GM12878 (cell line): ENCODE measurements around the gene VIT. TPM values are rescaled to one million over a fixed set of nuclear protein-coding genes. Genes with fewer than 3 reads are reported as not detected.

Experiments
- ATAC-seq: fragments of 200-7000 bp; cut with Tn5 transposase; 3 replicates; pipeline ENCODE4 v1.9.1; 2020; ENCODE audit warnings: mild to moderate bottlenecking, moderate library complexity
- BruUV-seq: library from RNA; stranded (reverse); fragments of 400-500 nt; replicated peaks from 2 replicates; lab custom pipeline; 2021; lab: Mats Ljungman, UMichigan
- CTCF ChIA-PET: fragments of 300-600 bp; sonication (Branson Sonifier 250); formaldehyde crosslinking; extraction: SDS; loops from one replicate; lab custom pipeline; 2021; ENCODE audit warnings: inconsistent platforms; lab: Yijun Ruan, JAX
- POLR2A ChIA-PET: fragments of 350-600 bp; formaldehyde crosslinking; extraction: SDS; loops from one replicate; lab custom pipeline; 2021; ENCODE audit warnings: inconsistent platforms; lab: Charles Lee
- RAD21 ChIA-PET: fragments of 300-600 bp; sonication (Branson Sonifier 250); formaldehyde crosslinking; loops from one replicate; lab custom pipeline; 2023; ENCODE audit warnings: antibody characterized with exemption; ENCODE audit not compliant: unreplicated experiment; lab: Charles Lee
- SMC1A ChIA-PET: fragments of 300-600 bp; sonication (Branson Sonifier 250); formaldehyde crosslinking; loops from one replicate; lab custom pipeline; 2023; ENCODE audit not compliant: unreplicated experiment, uncharacterized antibody; lab: Charles Lee
- DNase-seq: peaks from one replicate; pipeline ENCODE4 v3.0.0-alpha.2; 2011; ENCODE audit warnings: low read depth, low spot score
- FAIRE-seq: peaks from 3 replicates; lab custom pipeline; 2011; peaks lifted over from hg19 to GRCh38; lab: Jason Lieb, UNC
- H2AFZ ChIP-seq: 2 replicates; pipeline ENCODE4 v1.6.0; 2011; ENCODE audit warnings: low read depth, low read length, control low read depth; ENCODE audit not compliant: control insufficient read depth
- H3K27ac ChIP-seq: 2 replicates; pipeline ENCODE4 v1.5.1; 2011; ENCODE audit warnings: control low read depth; ENCODE audit not compliant: control insufficient read depth, insufficient read depth
- H3K27me3 ChIP-seq, 2 experiments: replicated peaks in 1 of 2; 2 replicates each; pipeline versions ENCODE4 v1.6.0 to v1.6.1; 2011; ENCODE audit warnings: low read length in 1 of 2; ENCODE audit not compliant: control insufficient read depth in 2 of 2, insufficient read depth in 2 of 2
- H3K36me3 ChIP-seq, 2 experiments: 2 replicates each; pipeline ENCODE4 v1.5.1; 2011; ENCODE audit warnings: low read length in 1 of 2; ENCODE audit not compliant: control insufficient read depth in 2 of 2, insufficient read depth in 2 of 2
- H3K4me1 ChIP-seq: 2 replicates; pipeline ENCODE4 v1.6.1; 2011; ENCODE audit warnings: mild to moderate bottlenecking, low read length, moderate library complexity, mixed read lengths; ENCODE audit not compliant: control insufficient read depth, insufficient read depth
- H3K4me2 ChIP-seq: 2 replicates; pipeline ENCODE4 v1.6.0; 2011; ENCODE audit warnings: control low read depth; ENCODE audit not compliant: control insufficient read depth, insufficient read depth
- H3K4me3 ChIP-seq: fragments of 200-600 bp; sonication (generic); 2 replicates; pipeline ENCODE4 v1.5.1; 2016
- H3K79me2 ChIP-seq: 2 replicates; pipeline ENCODE4 v1.6.0; 2011; ENCODE audit warnings: low read length; ENCODE audit not compliant: control insufficient read depth, insufficient read depth
- H3K9ac ChIP-seq: 2 replicates; pipeline ENCODE4 v1.8.0; 2011; ENCODE audit warnings: low read length, control low read depth, mixed read lengths; ENCODE audit not compliant: control insufficient read depth, insufficient read depth
- H3K9me3 ChIP-seq: replicated peaks from 3 replicates; pipeline ENCODE4 v1.5.1; 2011; ENCODE audit warnings: mild to moderate bottlenecking, low read length; ENCODE audit not compliant: control insufficient read depth, insufficient read depth
- H4K20me1 ChIP-seq: 2 replicates; pipeline ENCODE4 v1.6.0; 2011; ENCODE audit not compliant: control insufficient read depth, insufficient read depth
- CBX5 ChIP-seq: sonication (generic); IDR thresholded peaks from 2 replicates; pipeline ENCODE4 v1.6.1; 2016; ENCODE audit warnings: low read depth, moderate library complexity, mild to moderate bottlenecking, inconsistent platforms
- CTCF ChIP-seq, 3 experiments: IDR thresholded peaks in 2 of 3; conservative IDR thresholded peaks in 1 of 3; 2 replicates each; pipeline ENCODE4 v1.5.1; 2011; ENCODE audit warnings: low read depth in 3 of 3, low read length in 3 of 3, mild to moderate bottlenecking in 3 of 3, control low read depth in 2 of 3, moderate library complexity in 2 of 3, inconsistent platforms in 1 of 3, mixed read lengths in 1 of 3; ENCODE audit not compliant: control insufficient read depth in 2 of 3, insufficient read depth in 1 of 3; ENCODE audit errors: extremely low read depth in 1 of 3
- DPF2 ChIP-seq: fragments of 450-650 bp; IDR thresholded peaks from 2 replicates; pipeline ENCODE4 v1.6.1; 2017; ENCODE audit warnings: mild to moderate bottlenecking
- NR2C1 ChIP-seq: fragments of 450-650 bp; IDR thresholded peaks from 2 replicates; pipeline ENCODE4 v1.6.1; 2017; ENCODE audit warnings: antibody characterized with exemption, mild to moderate bottlenecking, moderate library complexity
- PRDM15 ChIP-seq: fragments of 450-650 bp; formaldehyde crosslinking; IDR thresholded peaks from 2 replicates; pipeline ENCODE4 v1.4.0; 2020; ENCODE audit warnings: mild to moderate bottlenecking, moderate library complexity
- RFX5 ChIP-seq: IDR thresholded peaks from 2 replicates; pipeline ENCODE4 v1.6.1; 2011; ENCODE audit warnings: low read depth, low read length, improper control_type of control experiment
- TAF1 ChIP-seq: IDR thresholded peaks from 2 replicates; pipeline ENCODE4 v1.6.1; 2011; ENCODE audit warnings: mild to moderate bottlenecking, low read depth, low read length, borderline replicate concordance
- USF2 ChIP-seq: IDR thresholded peaks from 2 replicates; pipeline ENCODE4 v1.6.1; 2011; ENCODE audit warnings: low read depth, low read length, improper control_type of control experiment, borderline replicate concordance
- ZNF687 ChIP-seq: fragments of 450-650 bp; IDR thresholded peaks from 2 replicates; pipeline ENCODE4 v1.6.1; 2017; ENCODE audit warnings: mild to moderate bottlenecking, moderate library complexity
- WGBS: methylation state at CpG from one replicate; pipeline ENCODE4 v1.1.6; 2016; ENCODE audit warnings: low lambda C conversion rate; ENCODE audit not compliant: insufficient replicate concordance, insufficient coverage; ENCODE audit errors: missing lambda C conversion rate; 5-methylcytosine and 5-hydroxymethylcytosine counted together
- in situ Hi-C: fragments of 300-500 bp; cut with MboI; formaldehyde crosslinking; loops from 9 replicates; pipeline ENCODE4 v1.14.3; 2018; ENCODE audit warnings: mixed read lengths
- intact Hi-C: fragments of 100-400 bp; cut with micrococcal nuclease; formaldehyde crosslinking; loops from one replicate; pipeline ENCODE4 v1.14.2; 2022; ENCODE audit not compliant: unreplicated experiment
- polyA plus RNA-seq, 11 experiments: library from polyadenylated mRNA; depleted of rRNA in 4 of 11; unstranded in 6 of 11; stranded (reverse) in 5 of 11; fragments of >200 nt; fragmentation: Nextera tagmentation in 4 of 11; fragmentation: Illumina TruSeq in 1 of 11; extraction: Ambion mirVana in 4 of 11; extraction: Trizol in 1 of 11; gene quantifications; 1 replicate in 1 of 11; 2 replicates in 10 of 11; pipeline versions ENCODE4 v1.2.1 to v1.2.3, GENCODE V29; 2011 to 2016; ENCODE audit warnings: inconsistent platforms in 2 of 11, missing spikeins in 2 of 11, low read depth in 1 of 11
- total RNA-seq, 4 experiments: library from RNA; depleted of rRNA in 3 of 4; stranded (reverse); fragments of >200 nt in 3 of 4; fragmentation: Illumina TruSeq in 1 of 4; extraction: Trizol in 1 of 4; gene quantifications; 2 replicates each; pipeline versions ENCODE4 v1.2.1 to v1.2.3, GENCODE V29; 2013 to 2021

Gene VIT
- total and polyA plus RNA-seq, 10 of the 15 experiments (the other 5 are each of a cell fraction or from before 2014, with no cell fraction given) = 0.05 to 0.14 TPM; not detected in 8

GRCh38 chr2:36705326-36706020 is 9.0 kb downstream of the VIT start:
- ChIA-PET CTCF (no interaction called here), SMC1A (no interaction called here)

More at GRCh38 chr2:36705326-36706020, 9.0 kb downstream of the VIT start:
- 33% methylated on average over 9 of the region's 9 CpGs for WGBS
- H4K20me1 ChIP-seq = no peaks in the 10 kb centered on the region
- FAIRE-seq = no peak
- DNase-seq = no peak
- intact Hi-C loops (no loop called here), in situ Hi-C loops (no loop called here)
- ATAC-seq = no peak
- H3K4me1 ChIP-seq = no peaks in the 10 kb centered on the region
- H3K9ac ChIP-seq = no peak overlapping the region
- no peaks in the 10 kb centered on the region for H3K36me3 ChIP-seq
- no peaks in the 10 kb centered on the region for H3K79me2 ChIP-seq
- H3K27me3 ChIP-seq = no peaks in the 10 kb centered on the region; a peak in 1 of 4 replicates
- no TSS peak for BruUV-seq
- ChIA-PET POLR2A (no interaction called here), RAD21 (no interaction called here)
- no peaks in the 10 kb centered on the region for H3K9me3 ChIP-seq
- H3K4me3 ChIP-seq = no peak overlapping the region
- H3K4me2 ChIP-seq = no peak overlapping the region
- no peak overlapping the region for H2AFZ ChIP-seq
- H3K27ac ChIP-seq = no peak overlapping the region
- TF ChIP-seq TAF1 (no peak), NR2C1 (no peak), CTCF (IDR thresholded peaks at IDR 0.05 in 2 of 3, conservative IDR thresholded peaks at IDR 0.05 in 1 of 3; ENCODE audit: control insufficient read depth in 2 of 3, extremely low read depth in 1 of 3, insufficient read depth in 1 of 3, low read depth in 3 of 3, low read length in 3 of 3) (no peak), PRDM15 (no peak), ZNF687 (no peak), RFX5 (no peak), DPF2 (no peak), CBX5 (no peak), USF2 (no peak)
- TF ChIP-seq, all 136 proteins: peak for 0
